ENCODE measurements around the gene IL12A.

- TF ChIP-seq CTCF (IDR thresholded peaks at IDR 0.05): no peak
- TF ChIP-seq POLR2A (IDR thresholded peaks at IDR 0.05): no peak
Observed at GRCh38 chr3:160027541-160028195, 39.0 kb downstream of the IL12A start.

Data from vagina (tissue), 2 donors.